IMR-90 (cell line): ENCODE results near the gene TGDS. TPM values are rescaled to one million over a fixed set of nuclear protein-coding genes. Genes with fewer than 3 reads are reported as not detected.

Source experiments
- ATAC-seq: fragments of 200-7000 bp; cut with Tn5 transposase; 2 replicates; pipeline ENCODE4 v1.9.1; 2020; ENCODE audit warnings: low read depth, mild to moderate bottlenecking, moderate library complexity
- BruUV-seq: library from RNA; stranded (reverse); fragments of 400-500 nt; replicated peaks from 2 replicates; lab custom pipeline; 2021; lab: Mats Ljungman, UMichigan
- CTCF ChIA-PET: fragments of 300-600 bp; formaldehyde crosslinking; extraction: SDS; loops from one replicate; lab custom pipeline; 2021; ENCODE audit warnings: antibody characterized with exemption; lab: Yijun Ruan, JAX
- POLR2A ChIA-PET: fragments of 300-600 bp; sonication (Branson Sonifier 250); formaldehyde crosslinking; loops from one replicate; lab custom pipeline; 2022; ENCODE audit warnings: antibody characterized with exemption; ENCODE audit not compliant: unreplicated experiment; lab: Charles Lee
- DNase-seq: peaks from one replicate; pipeline ENCODE4 v3.0.0; 2013
- H2AFZ ChIP-seq: replicated peaks from 2 replicates; pipeline ENCODE3; 2013; ENCODE audit warnings: low read length, mild to moderate bottlenecking; ENCODE audit not compliant: poor library complexity
- H2AK5ac ChIP-seq: 2 replicates; pipeline ENCODE4 v1.6.1; 2013; ENCODE audit warnings: low read depth, low read length, inconsistent platforms
- H2AK9ac ChIP-seq: replicated peaks from 2 replicates; pipeline ENCODE3; 2013; ENCODE audit warnings: mild to moderate bottlenecking, low read depth, low read length, moderate library complexity; ENCODE audit not compliant: poor library complexity
- H2BK120ac ChIP-seq: 2 replicates; pipeline ENCODE4 v1.6.1; 2013; ENCODE audit warnings: low read depth, low read length, inconsistent platforms
- H2BK15ac ChIP-seq: 3 replicates; pipeline ENCODE4 v1.6.1; 2013; ENCODE audit warnings: low read depth, low read length, inconsistent platforms
- H2BK20ac ChIP-seq: 2 replicates; pipeline ENCODE4 v1.6.1; 2013; ENCODE audit warnings: low read depth, mild to moderate bottlenecking, inconsistent platforms, low read length, moderate library complexity
- H2BK5ac ChIP-seq: 2 replicates; pipeline ENCODE4 v1.6.1; 2013; ENCODE audit warnings: mild to moderate bottlenecking, low read depth, low read length, inconsistent platforms; ENCODE audit not compliant: poor library complexity, severe bottlenecking
- H3K14ac ChIP-seq: replicated peaks from 2 replicates; pipeline ENCODE4 v1.6.1; 2013; ENCODE audit warnings: low read depth, low read length, inconsistent platforms
- H3K18ac ChIP-seq: 2 replicates; pipeline ENCODE4 v1.6.1; 2013; ENCODE audit warnings: low read depth, low read length, control low read depth
- H3K23ac ChIP-seq: 2 replicates; pipeline ENCODE4 v1.6.1; 2013; ENCODE audit warnings: low read depth, low read length, inconsistent platforms
- H3K27ac ChIP-seq: 2 replicates; pipeline ENCODE4 v1.5.1; 2013; ENCODE audit warnings: mild to moderate bottlenecking, control low read depth, low read length; ENCODE audit not compliant: insufficient read depth
- H3K27me3 ChIP-seq: 2 replicates; pipeline ENCODE4 v1.6.1; 2013; ENCODE audit warnings: low read length; ENCODE audit not compliant: control insufficient read depth, insufficient read depth
- H3K36me3 ChIP-seq: 2 replicates; pipeline ENCODE4 v1.6.1; 2013; ENCODE audit warnings: low read length, mixed read lengths; ENCODE audit not compliant: control insufficient read depth, insufficient read depth
- H3K4ac ChIP-seq: 2 replicates; pipeline ENCODE4 v1.6.1; 2013; ENCODE audit warnings: low read depth, low read length, inconsistent platforms
- H3K4me1 ChIP-seq: 2 replicates; pipeline ENCODE4 v1.6.1; 2013; ENCODE audit warnings: low read length, mixed read lengths; ENCODE audit not compliant: control insufficient read depth, insufficient read depth
- H3K4me2 ChIP-seq: 2 replicates; pipeline ENCODE4 v1.6.1; 2013; ENCODE audit warnings: low read depth, mild to moderate bottlenecking, control low read depth, low read length, moderate library complexity
- H3K4me3 ChIP-seq: 2 replicates; pipeline ENCODE4 v1.5.1; 2013; ENCODE audit warnings: low read depth, mild to moderate bottlenecking, control low read depth, low read length, moderate library complexity; ENCODE audit not compliant: insufficient read depth
- H3K56ac ChIP-seq: 2 replicates; pipeline ENCODE4 v1.6.1; 2013; ENCODE audit warnings: low read length, inconsistent platforms; ENCODE audit not compliant: insufficient read depth; ENCODE audit errors: extremely low read depth
- H3K79me1 ChIP-seq, 2 experiments: 2 replicates each; pipeline ENCODE4 v1.6.1; 2013; ENCODE audit warnings: low read length in 2 of 2, inconsistent platforms in 1 of 2, low read depth in 1 of 2
- H3K9ac ChIP-seq: 2 replicates; pipeline ENCODE4 v1.6.1; 2013; ENCODE audit warnings: low read depth, low read length, control low read depth
- H3K9me1 ChIP-seq: 2 replicates; pipeline ENCODE4 v1.6.1; 2013; ENCODE audit warnings: low read length, inconsistent platforms; ENCODE audit not compliant: insufficient read depth
- H3K9me3 ChIP-seq: 2 replicates; pipeline ENCODE4 v1.6.1; 2013; ENCODE audit warnings: low read length; ENCODE audit not compliant: control insufficient read depth, insufficient read depth
- H4K20me1 ChIP-seq: 2 replicates; pipeline ENCODE4 v1.6.1; 2013; ENCODE audit warnings: low read length, inconsistent platforms; ENCODE audit not compliant: insufficient read depth
- H4K5ac ChIP-seq: 2 replicates; pipeline ENCODE4 v1.6.1; 2013; ENCODE audit warnings: mild to moderate bottlenecking, low read depth, low read length, control low read depth
- H4K8ac ChIP-seq, 2 experiments: 2 replicates each; pipeline ENCODE4 v1.6.1; 2013; ENCODE audit warnings: low read depth in 2 of 2, low read length in 2 of 2, control low read depth in 1 of 2, inconsistent platforms in 1 of 2
- H4K91ac ChIP-seq: 2 replicates; pipeline ENCODE4 v1.6.1; 2013; ENCODE audit warnings: low read depth, low read length, inconsistent platforms; ENCODE audit not compliant: insufficient read depth
- BHLHE40 ChIP-seq: fragments of 150-350 bp; IDR thresholded peaks from 2 replicates; pipeline ENCODE4 v1.6.1; 2016; ENCODE audit warnings: mild to moderate bottlenecking, low read depth, low read length
- CEBPB ChIP-seq: IDR thresholded peaks from 2 replicates; pipeline ENCODE4 v1.6.1; 2012; ENCODE audit warnings: low read depth, low read length, improper control_type of control experiment
- CHD1 ChIP-seq: IDR thresholded peaks from 2 replicates; pipeline ENCODE4 v1.6.1; 2012; ENCODE audit warnings: low read depth, low read length, improper control_type of control experiment
- CTCF ChIP-seq: conservative IDR thresholded peaks from 2 replicates; pipeline ENCODE4 v1.5.1; 2012; ENCODE audit warnings: mild to moderate bottlenecking, low read depth, low read length, improper control_type of control experiment
- FOS ChIP-seq: fragments of 150-350 bp; IDR thresholded peaks from 2 replicates; pipeline ENCODE4 v1.6.1; 2016; ENCODE audit warnings: low read depth, low read length
- MAFK ChIP-seq: IDR thresholded peaks from 2 replicates; pipeline ENCODE4 v1.6.1; 2012; ENCODE audit warnings: low read depth, low read length, improper control_type of control experiment
- MAZ ChIP-seq: IDR thresholded peaks from 2 replicates; pipeline ENCODE4 v1.6.1; 2012; ENCODE audit warnings: low read depth, mild to moderate bottlenecking, low read length, improper control_type of control experiment, moderate library complexity, borderline replicate concordance
- MXI1 ChIP-seq: IDR thresholded peaks from 2 replicates; pipeline ENCODE4 v1.6.1; 2012; ENCODE audit warnings: low read depth, mild to moderate bottlenecking, low read length, moderate library complexity, borderline replicate concordance
- NFE2L2 ChIP-seq: fragments of 150-350 bp; IDR thresholded peaks from 2 replicates; pipeline ENCODE4 v1.6.1; 2016; ENCODE audit warnings: low read depth, mild to moderate bottlenecking, low read length
- POLR2A ChIP-seq: IDR thresholded peaks from 2 replicates; pipeline ENCODE4 v1.6.1; 2012; ENCODE audit warnings: mild to moderate bottlenecking, low read depth, low read length
- RAD21 ChIP-seq: IDR thresholded peaks from 2 replicates; pipeline ENCODE4 v1.6.1; 2012; ENCODE audit warnings: low read length, improper control_type of control experiment
- RCOR1 ChIP-seq: IDR thresholded peaks from 2 replicates; pipeline ENCODE4 v1.6.1; 2012; ENCODE audit warnings: mild to moderate bottlenecking, low read length, improper control_type of control experiment; ENCODE audit not compliant: insufficient replicate concordance
- RFX5 ChIP-seq: IDR thresholded peaks from 2 replicates; pipeline ENCODE4 v1.8.0; 2012; ENCODE audit warnings: low read depth, mild to moderate bottlenecking, low read length, moderate library complexity
- SMC3 ChIP-seq: fragments of 150-350 bp; IDR thresholded peaks from 2 replicates; pipeline ENCODE4 v1.6.1; 2016; ENCODE audit warnings: low read depth, mild to moderate bottlenecking, antibody characterized with exemption, low read length, moderate library complexity
- USF2 ChIP-seq: fragments of 150-350 bp; IDR thresholded peaks from 2 replicates; pipeline ENCODE4 v1.6.1; 2017; ENCODE audit warnings: mild to moderate bottlenecking, antibody characterized with exemption, low read length, low read depth
- WGBS, 2 experiments: methylation state at CpG; one replicate each; pipeline versions ENCODE4 v1.1.5 to v1.1.7; 2013; ENCODE audit warnings: missing lambda C conversion rate in 2 of 2; ENCODE audit not compliant: insufficient read length in 1 of 2; ENCODE audit errors: extremely low coverage in 2 of 2; 5-methylcytosine and 5-hydroxymethylcytosine counted together
- dilution Hi-C: fragments of 300-500 bp; cut with HindIII; formaldehyde crosslinking; loops from one replicate; pipeline ENCODE4 v1.14.3; 2018; ENCODE audit warnings: low sequenced_read_pairs; ENCODE audit not compliant: unreplicated experiment
- in situ Hi-C: fragments of 300-500 bp; cut with MboI; formaldehyde crosslinking; loops from 3 replicates; pipeline ENCODE4 v1.14.3; 2019; ENCODE audit warnings: low sequenced_read_pairs, inconsistent platforms, mixed read lengths
- intact Hi-C: fragments of 100-400 bp; cut with micrococcal nuclease; formaldehyde crosslinking; loops from 2 replicates; pipeline ENCODE4 v1.10.0; 2022
- polyA plus RNA-seq, 3 experiments: library from polyadenylated mRNA; depleted of rRNA; stranded (reverse); fragments of >200 nt; gene quantifications; 2 replicates each; pipeline ENCODE4 v1.2.3, GENCODE V29; 2012; ENCODE audit warnings: low replicate concordance in 1 of 3
- total RNA-seq: library from RNA; depleted of rRNA; stranded (reverse); fragments of >200 nt; gene quantifications from 2 replicates; pipeline ENCODE4 v1.2.3, GENCODE V29; 2012
- TF ChIP-seq, protein P1 (sequence below): fragments of 150-350 bp; IDR thresholded peaks from 2 replicates; pipeline ENCODE4 v1.6.1; 2016; ENCODE audit warnings: low read depth, mild to moderate bottlenecking, low read length, moderate library complexity, borderline replicate concordance

Gene TGDS
- total and polyA plus RNA-seq, 2 of the 4 experiments (the other 2 are of a cell fraction): 9.6 to 15.6 TPM

DNA sequence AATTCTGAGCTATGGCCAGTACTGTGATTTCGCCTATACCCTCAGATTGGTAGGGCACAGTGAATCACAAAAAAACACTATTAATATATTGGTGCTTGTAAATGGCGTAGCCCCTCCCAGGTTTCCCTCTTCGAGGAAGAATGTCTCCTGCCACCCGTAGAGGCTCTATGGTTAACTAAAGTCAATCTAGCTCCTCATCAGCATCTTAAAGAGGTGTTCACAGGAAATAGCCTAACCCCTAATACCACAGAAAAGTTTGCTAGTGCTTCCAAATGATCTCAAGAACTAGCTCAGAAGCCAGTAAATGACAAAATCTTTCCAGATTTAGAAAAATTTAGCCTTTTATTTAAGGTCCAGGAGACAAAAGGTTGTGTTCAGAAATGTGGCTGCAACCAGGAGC is 60.2 kb downstream of the TGDS start:
- peaks cover 5% of the 10 kb centered on the region for H3K27me3 ChIP-seq
- TF ChIP-seq FOS (no peak), RCOR1 (no peak), CTCF (no peak), MAZ (no peak), MAFK (no peak), RFX5 (no peak), CEBPB (no peak), POLR2A (no peak), MXI1 (no peak), NFE2L2 (no peak), CHD1 (no peak), USF2 (no peak), RAD21 (no peak), BHLHE40 (no peak), SMC3 (no peak)
- TF ChIP-seq, protein P1, sequence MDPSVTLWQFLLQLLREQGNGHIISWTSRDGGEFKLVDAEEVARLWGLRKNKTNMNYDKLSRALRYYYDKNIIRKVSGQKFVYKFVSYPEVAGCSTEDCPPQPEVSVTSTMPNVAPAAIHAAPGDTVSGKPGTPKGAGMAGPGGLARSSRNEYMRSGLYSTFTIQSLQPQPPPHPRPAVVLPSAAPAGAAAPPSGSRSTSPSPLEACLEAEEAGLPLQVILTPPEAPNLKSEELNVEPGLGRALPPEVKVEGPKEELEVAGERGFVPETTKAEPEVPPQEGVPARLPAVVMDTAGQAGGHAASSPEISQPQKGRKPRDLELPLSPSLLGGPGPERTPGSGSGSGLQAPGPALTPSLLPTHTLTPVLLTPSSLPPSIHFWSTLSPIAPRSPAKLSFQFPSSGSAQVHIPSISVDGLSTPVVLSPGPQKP: no peak
- no peak overlapping the region for H3K9ac ChIP-seq
- ChIA-PET CTCF (no interaction called here), POLR2A (no interaction called here)
- H2BK120ac ChIP-seq: no peak overlapping the region
- H3K36me3 ChIP-seq: no peaks in the 10 kb centered on the region
- no peaks in the 10 kb centered on the region for H3K9me1 ChIP-seq
- H4K5ac ChIP-seq: no peak overlapping the region
- no peak overlapping the region for H4K91ac ChIP-seq
- H3K4ac ChIP-seq: no peak overlapping the region
- in situ Hi-C loops (no loop called here), dilution Hi-C loops (no loop called here), intact Hi-C loops (no loop called here)
- H3K23ac ChIP-seq: no peak overlapping the region
- H3K14ac ChIP-seq: no peak overlapping the region
- no CpG with 5 or more reads among the region's 4 CpGs for WGBS, 2 experiments
- H3K79me1 ChIP-seq: no peaks in the 10 kb centered on the region
- H3K4me1 ChIP-seq: no peaks in the 10 kb centered on the region
- DNase-seq (no peak), ATAC-seq (no peak)
- H2AFZ ChIP-seq: no peak overlapping the region
- BruUV-seq: no TSS peak
- H3K4me2 ChIP-seq: no peak overlapping the region
- H3K4me3 ChIP-seq: no peak overlapping the region
- H2AK9ac ChIP-seq: no peak overlapping the region
- no peak overlapping the region for H4K8ac ChIP-seq
- H4K20me1 ChIP-seq: no peaks in the 10 kb centered on the region
- H2BK5ac ChIP-seq: no peak overlapping the region
- no peak overlapping the region for H3K18ac ChIP-seq
- H2AK5ac ChIP-seq: no peak overlapping the region
- no peak overlapping the region for H3K56ac ChIP-seq
- H3K27ac ChIP-seq: no peak overlapping the region
- no peaks in the 10 kb centered on the region for H3K9me3 ChIP-seq
- H2BK20ac ChIP-seq: no peak overlapping the region
- no peak overlapping the region for H2BK15ac ChIP-seq
